Thyroid gland (tissue), 4 donors: ENCODE results near the gene GCNA. TPM values are rescaled to one million over a fixed set of nuclear protein-coding genes. Genes with fewer than 3 reads are reported as not detected.

Source experiments
- DNase-seq, 2 donors: peaks; one replicate each; pipeline ENCODE4 v3.0.0-alpha.2; 2019
- H3K27ac ChIP-seq, 3 donors: fragments of 200-600 bp; sonication (generic); 1 replicate in 2 of 3; 2 replicates in 1 of 3; pipeline ENCODE4 v1.5.1; 2016 to 2019; ENCODE audit warnings: mild to moderate bottlenecking in 1 of 3, moderate library complexity in 1 of 3
- H3K27me3 ChIP-seq: fragments of 200-600 bp; sonication (generic); one replicate; pipeline ENCODE4 v1.5.1; 2019
- H3K36me3 ChIP-seq, 2 donors: fragments of 200-600 bp; sonication (generic); one replicate each; pipeline ENCODE4 v1.5.1; 2016 to 2019
- H3K4me1 ChIP-seq, 2 donors: fragments of 200-600 bp; sonication (generic); one replicate each; pipeline ENCODE4 v1.5.1; 2017 to 2019
- H3K4me3 ChIP-seq, 3 donors: fragments of 200-600 bp; sonication (generic); replicated peaks in 1 of 3; 1 replicate in 2 of 3; 2 replicates in 1 of 3; pipeline ENCODE4 v1.5.1; 2016; ENCODE audit warnings: mild to moderate bottlenecking in 1 of 3
- H3K9me3 ChIP-seq: fragments of 200-600 bp; sonication (generic); one replicate; pipeline ENCODE4 v1.5.1; 2017
- CTCF ChIP-seq, 6 experiments: fragments of 200-600 bp in 3 of 6; fragments of 450-650 bp in 3 of 6; sonication (generic) in 3 of 6; IDR thresholded peaks; one replicate each; pipeline ENCODE4 v1.5.1; 2016 to 2019; ENCODE audit warnings: antibody characterized with exemption in 6 of 6, mild to moderate bottlenecking in 2 of 6, inconsistent platforms in 1 of 6, moderate library complexity in 1 of 6
- POLR2A ChIP-seq, 2 donors: fragments of 450-650 bp; IDR thresholded peaks; one replicate each; pipeline ENCODE4 v1.6.1; 2017; ENCODE audit warnings: antibody characterized with exemption in 2 of 2, mild to moderate bottlenecking in 2 of 2, moderate library complexity in 1 of 2
- WGBS, 2 donors: methylation state at CpG; one replicate each; pipeline ENCODE4 v1.1.5; 2017; 5-methylcytosine and 5-hydroxymethylcytosine counted together
- intact Hi-C: fragments of 100-400 bp; cut with DNase I; formaldehyde crosslinking; loops from one replicate; pipeline ENCODE4 v1.15.1; 2023
- total RNA-seq, 4 donors: library from RNA; depleted of rRNA; stranded (reverse); fragments of >200 nt; gene quantifications; one replicate each; pipeline ENCODE4 v1.2.3, GENCODE V29; 2016

The GCNA gene
- total RNA-seq, 4 donors from 2014 or later, result 1.8 to 3.6 (median 2.5) TPM

- Histone ChIP-seq H3K4me1 (peaks cover 0 to 3% of the 10 kb centered on the region in 2 donors), H3K27ac (no peak overlapping the region), H3K36me3 (peaks cover 4 to 5% of the 10 kb centered on the region in 2 donors), H3K9me3 (no peaks in the 10 kb centered on the region), H3K27me3 (no peaks in the 10 kb centered on the region), H3K4me3 (no peak overlapping the region)
- TF ChIP-seq CTCF (IDR thresholded peaks at IDR 0.05) (no peak), POLR2A (IDR thresholded peaks at IDR 0.05) (no peak)
- no peak for DNase-seq
- 96 to 100% methylated on average over 13 of the region's 13 CpGs for WGBS, 2 donors
- intact Hi-C loops, result no loop called here
Observed at GRCh38 chrX:71546879-71547278, 31.4 kb upstream of the GCNA start.

DNA sequence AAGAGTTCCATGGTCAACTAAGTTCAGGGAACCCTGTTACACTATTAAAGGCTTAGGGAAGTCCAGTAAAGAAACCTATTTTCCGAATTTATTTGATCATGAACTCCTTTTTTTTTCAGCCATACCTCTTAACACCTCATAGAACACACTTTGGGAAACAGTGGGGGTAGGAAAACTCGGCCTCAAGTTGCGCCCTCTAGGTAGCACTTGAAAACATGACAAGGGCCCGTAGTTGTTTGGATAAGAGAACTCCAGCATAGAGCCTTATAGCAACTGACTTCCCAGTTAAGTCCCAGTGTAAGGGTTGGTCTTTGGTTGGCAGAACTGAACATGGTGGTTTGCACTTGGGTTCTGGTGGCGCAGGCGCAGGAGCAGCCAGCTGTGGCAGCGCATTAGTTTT is 30.9 kb upstream of the GCNA start:
- no peak for DNase-seq
- TF ChIP-seq CTCF (IDR thresholded peaks at IDR 0.05) (no peak), POLR2A (IDR thresholded peaks at IDR 0.05) (no peak)
- Histone ChIP-seq H3K27ac (no peak overlapping the region), H3K9me3 (no peaks in the 10 kb centered on the region), H3K4me3 (no peak overlapping the region), H3K27me3 (no peaks in the 10 kb centered on the region), H3K36me3 (peaks cover 4 to 5% of the 10 kb centered on the region in 2 donors), H3K4me1 (peaks cover 0 to 3% of the 10 kb centered on the region in 2 donors)
- intact Hi-C loops, result no loop called here
- 78 to 79% methylated on average over 7 of the region's 7 CpGs for WGBS, 2 donors

DNA sequence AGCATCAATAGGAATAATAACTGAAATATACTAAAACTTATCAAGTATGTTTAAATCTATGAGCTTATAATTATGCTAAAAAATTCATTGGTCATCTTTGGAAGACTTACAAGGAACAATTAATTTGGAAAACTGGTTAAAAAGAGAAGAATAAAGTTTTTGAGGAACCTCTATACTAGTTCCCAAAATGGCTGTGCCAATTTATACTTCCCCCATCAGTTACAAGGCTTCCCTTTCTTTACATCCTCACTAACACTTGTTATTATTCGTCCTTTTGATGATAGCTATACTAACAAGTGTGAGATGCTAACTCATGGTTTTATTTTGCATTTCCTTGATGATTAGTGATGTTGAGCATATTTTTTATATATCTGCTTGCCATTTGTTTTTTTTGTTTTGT is 28.3 kb upstream of the GCNA start:
- TF ChIP-seq CTCF (IDR thresholded peaks at IDR 0.05) (no peak), POLR2A (IDR thresholded peaks at IDR 0.05) (no peak)
- H3K36me3 ChIP-seq, result peaks cover 8 to 13% of the 10 kb centered on the region in 2 donors
- DNase-seq, result no peak
- 90 to 97% methylated on average over 1 of the region's 1 CpG for WGBS, 2 donors
- no peak overlapping the region for H3K27ac ChIP-seq
- no peaks in the 10 kb centered on the region for H3K4me1 ChIP-seq
- no peaks in the 10 kb centered on the region for H3K27me3 ChIP-seq
- intact Hi-C loops, result no loop called here
- no peak overlapping the region for H3K4me3 ChIP-seq
- H3K9me3 ChIP-seq, result no peaks in the 10 kb centered on the region

GRCh38 chrX:71550578-71550977 is 27.7 kb upstream of the GCNA start:
- Histone ChIP-seq H3K4me1 (no peaks in the 10 kb centered on the region), H3K27ac (no peak overlapping the region), H3K4me3 (no peak overlapping the region), H3K9me3 (no peaks in the 10 kb centered on the region), H3K27me3 (no peaks in the 10 kb centered on the region), H3K36me3 (peaks cover 8 to 13% of the 10 kb centered on the region in 2 donors)
- 85 to 93% methylated on average over 3 of the region's 3 CpGs for WGBS, 2 donors
- no peak for TF ChIP-seq CTCF (IDR thresholded peaks at IDR 0.05)
- no peak for TF ChIP-seq POLR2A (IDR thresholded peaks at IDR 0.05)
- intact Hi-C loops, result no loop called here
- no peak for DNase-seq

- WGBS, 2 donors, result 96 to 97% methylated on average over 3 of the region's 3 CpGs
- DNase-seq, result no peak
- TF ChIP-seq POLR2A (IDR thresholded peaks at IDR 0.05) (no peak), CTCF (IDR thresholded peaks at IDR 0.05) (no peak)
- no peaks in the 10 kb centered on the region for H3K9me3 ChIP-seq
- H3K36me3 ChIP-seq, result peaks cover 21 to 38% of the 10 kb centered on the region in 2 donors
- H3K4me1 ChIP-seq, result no peaks in the 10 kb centered on the region
- intact Hi-C loops, result no loop called here
- H3K4me3 ChIP-seq, result no peak overlapping the region
- no peaks in the 10 kb centered on the region for H3K27me3 ChIP-seq
- H3K27ac ChIP-seq, result no peak overlapping the region
Observed at GRCh38 chrX:71556036-71556435, 22.2 kb upstream of the GCNA start.
